Endothelial cell of hepatic sinusoid (primary cell): ENCODE data around the gene ZNF804B.

Experiments
- in situ Hi-C: cut with HindIII; loops from 2 replicates; pipeline ENCODE4 v1.10.0; 2017; ENCODE audit warnings: low sequenced_read_pairs

The ZNF804B gene

GRCh38 chr7:88835147-88835728 lies 75.7 kb downstream of the ZNF804B start:
- in situ Hi-C loops: no loop called here

GRCh38 chr7:88842201-88842600 lies 82.7 kb downstream of the ZNF804B start:
- in situ Hi-C loops: no loop called here

- in situ Hi-C loops: no loop called here
These were observed 85.6 kb downstream of the ZNF804B start for GRCh38 chr7:88845091-88845490.

GRCh38 chr7:88851220-88851619 lies 91.7 kb downstream of the ZNF804B start:
- in situ Hi-C loops: no loop called here

GRCh38 chr7:88859288-88859687 lies 99.8 kb downstream of the ZNF804B start:
- in situ Hi-C loops: no loop called here

- in situ Hi-C loops: no loop called here
These were observed 106.9 kb downstream of the ZNF804B start for GRCh38 chr7:88866265-88866863.

- in situ Hi-C loops: no loop called here
These were observed 107.7 kb downstream of the ZNF804B start for GRCh38 chr7:88867158-88867557.

GRCh38 chr7:88868456-88868855 lies 109.0 kb downstream of the ZNF804B start:
- in situ Hi-C loops: no loop called here

GRCh38 chr7:88881136-88881535 lies 121.6 kb downstream of the ZNF804B start:
- in situ Hi-C loops: no loop called here

- in situ Hi-C loops: no loop called here
These were observed 125.6 kb downstream of the ZNF804B start for GRCh38 chr7:88885131-88885530.

GRCh38 chr7:88888684-88889083 lies 129.2 kb downstream of the ZNF804B start:
- in situ Hi-C loops: no loop called here

- in situ Hi-C loops: no loop called here
These were observed 151.0 kb downstream of the ZNF804B start for GRCh38 chr7:88910516-88910915.

- in situ Hi-C loops: no loop called here
These were observed 153.4 kb downstream of the ZNF804B start for GRCh38 chr7:88912852-88913251.

GRCh38 chr7:88915615-88916014 lies 156.1 kb downstream of the ZNF804B start:
- in situ Hi-C loops: no loop called here

GRCh38 chr7:88919478-88920131 lies 160.1 kb downstream of the ZNF804B start:
- in situ Hi-C loops: no loop called here

GRCh38 chr7:88922944-88923343 lies 163.4 kb downstream of the ZNF804B start:
- in situ Hi-C loops: no loop called here

- in situ Hi-C loops: no loop called here
These were observed 168.8 kb downstream of the ZNF804B start for GRCh38 chr7:88928276-88928675.

- in situ Hi-C loops: no loop called here
These were observed 170.2 kb downstream of the ZNF804B start for GRCh38 chr7:88929719-88930118.

- in situ Hi-C loops: no loop called here
These were observed 173.8 kb downstream of the ZNF804B start for GRCh38 chr7:88933285-88933684.

GRCh38 chr7:88942815-88943501 lies 183.5 kb downstream of the ZNF804B start:
- in situ Hi-C loops: no loop called here

- in situ Hi-C loops: no loop called here
These were observed 192.3 kb downstream of the ZNF804B start for GRCh38 chr7:88951826-88952225.

GRCh38 chr7:88964418-88964817 lies 204.9 kb downstream of the ZNF804B start:
- in situ Hi-C loops: no loop called here
